Measurements from ENCODE around the gene MIOS.

GRCh38 chr7:7519056-7519455, 47.6 kb upstream of the MIOS start:
- TF ChIP-seq EP300 (IDR thresholded peaks at IDR 0.05) (no peak), ESRRA (IDR thresholded peaks at IDR 0.05; ENCODE audit: borderline replicate concordance, low read length) (no peak), POLR2AphosphoS2 (conservative IDR thresholded peaks at IDR 0.05; ENCODE audit: low read length) (no peak), CEBPB (IDR thresholded peaks at IDR 0.05) (no peak)
- TF ChIP-seq, protein P1, sequence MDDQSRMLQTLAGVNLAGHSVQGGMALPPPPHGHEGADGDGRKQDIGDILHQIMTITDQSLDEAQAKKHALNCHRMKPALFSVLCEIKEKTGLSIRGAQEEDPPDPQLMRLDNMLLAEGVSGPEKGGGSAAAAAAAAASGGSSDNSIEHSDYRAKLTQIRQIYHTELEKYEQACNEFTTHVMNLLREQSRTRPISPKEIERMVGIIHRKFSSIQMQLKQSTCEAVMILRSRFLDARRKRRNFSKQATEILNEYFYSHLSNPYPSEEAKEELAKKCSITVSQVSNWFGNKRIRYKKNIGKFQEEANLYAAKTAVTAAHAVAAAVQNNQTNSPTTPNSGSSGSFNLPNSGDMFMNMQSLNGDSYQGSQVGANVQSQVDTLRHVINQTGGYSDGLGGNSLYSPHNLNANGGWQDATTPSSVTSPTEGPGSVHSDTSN (IDR thresholded peaks at IDR 0.05), result no peak
- TF ChIP-seq, protein P2, sequence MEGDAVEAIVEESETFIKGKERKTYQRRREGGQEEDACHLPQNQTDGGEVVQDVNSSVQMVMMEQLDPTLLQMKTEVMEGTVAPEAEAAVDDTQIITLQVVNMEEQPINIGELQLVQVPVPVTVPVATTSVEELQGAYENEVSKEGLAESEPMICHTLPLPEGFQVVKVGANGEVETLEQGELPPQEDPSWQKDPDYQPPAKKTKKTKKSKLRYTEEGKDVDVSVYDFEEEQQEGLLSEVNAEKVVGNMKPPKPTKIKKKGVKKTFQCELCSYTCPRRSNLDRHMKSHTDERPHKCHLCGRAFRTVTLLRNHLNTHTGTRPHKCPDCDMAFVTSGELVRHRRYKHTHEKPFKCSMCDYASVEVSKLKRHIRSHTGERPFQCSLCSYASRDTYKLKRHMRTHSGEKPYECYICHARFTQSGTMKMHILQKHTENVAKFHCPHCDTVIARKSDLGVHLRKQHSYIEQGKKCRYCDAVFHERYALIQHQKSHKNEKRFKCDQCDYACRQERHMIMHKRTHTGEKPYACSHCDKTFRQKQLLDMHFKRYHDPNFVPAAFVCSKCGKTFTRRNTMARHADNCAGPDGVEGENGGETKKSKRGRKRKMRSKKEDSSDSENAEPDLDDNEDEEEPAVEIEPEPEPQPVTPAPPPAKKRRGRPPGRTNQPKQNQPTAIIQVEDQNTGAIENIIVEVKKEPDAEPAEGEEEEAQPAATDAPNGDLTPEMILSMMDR (IDR thresholded peaks at IDR 0.05), result no peak

Measured in A549 (cell line).